GM12891 (cell line): ENCODE data around the gene SETBP1.
A peak's percentile ranks its signal among the peaks of the same experiment; 100 is the strongest.

ENCODE experiments used
- DNase-seq: peaks from one replicate; pipeline ENCODE4 v3.0.0; 2011; ENCODE audit warnings: low spot score; ENCODE audit not compliant: insufficient read length
- FAIRE-seq: peaks from 2 replicates; lab custom pipeline; 2011; peaks lifted over from hg19 to GRCh38; lab: Jason Lieb, UNC
- PAX5 ChIP-seq: IDR thresholded peaks from 2 replicates; pipeline ENCODE4 v1.6.1; 2011; ENCODE audit warnings: low read length, moderate library complexity, mild to moderate bottlenecking; ENCODE audit not compliant: insufficient read depth, severe bottlenecking
- POLR2A ChIP-seq: IDR thresholded peaks from 2 replicates; pipeline ENCODE4 v1.6.1; 2011; ENCODE audit warnings: low read depth, low read length, control low read depth
- POLR2AphosphoS5 ChIP-seq: IDR thresholded peaks from 2 replicates; pipeline ENCODE4 v1.6.1; 2011; ENCODE audit warnings: low read depth, low read length, control low read depth
- POU2F2 ChIP-seq: IDR thresholded peaks from 2 replicates; pipeline ENCODE4 v1.6.1; 2011; ENCODE audit warnings: low read depth, mild to moderate bottlenecking, control low read depth, low read length, moderate library complexity
- SPI1 ChIP-seq: IDR thresholded peaks from 2 replicates; pipeline ENCODE4 v1.6.1; 2011; ENCODE audit warnings: low read depth, low read length, control low read depth
- TAF1 ChIP-seq: IDR thresholded peaks from 2 replicates; pipeline ENCODE4 v1.6.1; 2011; ENCODE audit warnings: low read depth, low read length, control low read depth

The SETBP1 gene

DNA sequence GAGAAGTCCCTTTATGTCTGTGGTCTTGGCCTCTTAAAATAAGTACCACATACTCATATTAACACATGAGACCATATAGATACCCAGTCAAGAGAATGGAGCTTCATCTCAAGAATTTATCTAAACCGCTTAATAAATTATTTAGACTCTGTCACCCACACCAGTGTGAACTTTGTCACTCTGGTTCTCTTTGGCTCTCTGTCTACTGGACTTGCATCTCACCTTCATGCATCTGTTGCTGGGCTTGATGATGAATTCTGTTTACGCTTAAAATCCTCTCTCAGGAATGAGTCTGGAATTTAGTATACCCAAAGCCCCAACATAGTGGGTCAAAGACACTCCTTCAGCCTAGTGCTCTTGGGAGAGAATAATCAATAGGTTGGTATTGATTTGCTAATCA, 73.9 kb downstream of the SETBP1 start:
- DNase-seq (no peak), FAIRE-seq (no peak)

DNA sequence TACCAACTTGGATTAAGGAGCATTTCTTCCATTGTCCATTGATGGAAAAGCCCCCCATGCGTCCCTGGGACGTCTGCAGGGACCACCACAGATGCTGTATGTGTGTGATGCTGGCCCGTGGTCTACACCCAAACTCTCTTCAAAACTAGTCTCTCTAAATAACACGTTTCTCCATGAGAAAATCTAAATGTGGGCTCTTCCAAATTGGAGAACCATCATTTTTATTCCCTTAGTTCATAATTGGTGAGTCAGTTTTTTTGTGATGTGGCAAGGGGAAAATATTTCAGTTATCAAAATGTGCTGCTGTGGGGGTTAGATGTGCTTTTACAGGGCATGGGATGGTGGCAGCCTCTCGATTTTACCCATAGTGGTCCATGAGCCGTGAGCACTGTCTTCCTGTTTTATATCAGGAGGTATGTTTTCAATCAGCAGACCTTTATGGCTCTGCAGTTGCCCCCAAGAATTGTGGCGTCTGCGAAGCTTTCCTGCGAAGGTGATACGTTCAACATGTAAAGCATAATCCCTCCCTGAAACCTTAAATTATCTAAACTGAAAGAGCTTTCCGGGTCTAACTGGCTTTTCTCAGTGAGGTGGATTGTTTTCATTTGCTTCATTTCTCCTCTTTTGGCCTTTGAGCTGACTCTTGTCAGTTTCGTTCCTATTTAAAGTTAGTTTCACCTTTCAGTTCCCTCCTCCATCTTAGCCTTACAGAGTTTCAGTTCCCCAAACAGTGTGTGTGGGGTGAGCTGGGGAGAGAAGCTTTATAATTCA, 78.4 kb downstream of the SETBP1 start:
- DNase-seq (peak; percentile 32), FAIRE-seq (peak; percentile 97)
- peak; percentile 100 for TF ChIP-seq SPI1
- TF ChIP-seq PAX5 = peak; percentile 57
- TF ChIP-seq POLR2A = peak; percentile 53; the same call in 1 of the 2 replicates
- 0 out of 2 replicates have a peak, but pooled peaks have one; percentile 31 for TF ChIP-seq POU2F2
- TF ChIP-seq TAF1 = no peak; the same call in 1 of the 2 replicates
- no peak for TF ChIP-seq POLR2AphosphoS5

More for the DNA sequence above, 73.9 kb downstream of the SETBP1 start:
- TF ChIP-seq POU2F2 = no peak
- TF ChIP-seq TAF1 = no peak
- no peak for TF ChIP-seq SPI1
- TF ChIP-seq PAX5 = no peak
- TF ChIP-seq POLR2AphosphoS5 = no peak
- TF ChIP-seq POLR2A = no peak

DNA sequence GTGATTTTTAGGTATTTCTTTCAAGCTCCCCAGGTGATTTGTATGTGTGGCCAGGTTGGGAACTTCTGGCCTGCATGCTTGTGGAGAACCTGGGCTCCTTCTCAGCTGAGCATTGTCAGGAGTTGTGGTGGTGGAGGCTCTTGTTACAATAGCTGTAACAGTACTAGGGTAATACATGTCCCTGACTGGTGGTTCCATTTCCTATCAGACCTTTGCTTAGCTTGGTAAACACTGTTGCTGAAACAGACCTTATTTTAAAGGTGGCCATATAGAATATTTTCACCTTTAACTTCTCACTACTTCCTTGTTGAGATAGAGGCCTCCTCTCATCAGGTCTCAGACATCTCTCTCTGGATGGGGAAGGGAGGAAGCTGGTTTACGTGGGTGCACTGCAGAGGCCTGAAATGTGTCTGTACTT, 79.2 kb downstream of the SETBP1 start:
- DNase-seq = no peak
- TF ChIP-seq SPI1 = peak; percentile 45; the same call in 1 of the 2 replicates
- TF ChIP-seq POLR2AphosphoS5 = peak; percentile 66; the same call in 1 of the 2 replicates
- peak; percentile 27; the same call in 1 of the 2 replicates for TF ChIP-seq POLR2A
- TF ChIP-seq POU2F2 = no peak
- no peak for TF ChIP-seq PAX5
- peak; percentile 96 for FAIRE-seq

DNA sequence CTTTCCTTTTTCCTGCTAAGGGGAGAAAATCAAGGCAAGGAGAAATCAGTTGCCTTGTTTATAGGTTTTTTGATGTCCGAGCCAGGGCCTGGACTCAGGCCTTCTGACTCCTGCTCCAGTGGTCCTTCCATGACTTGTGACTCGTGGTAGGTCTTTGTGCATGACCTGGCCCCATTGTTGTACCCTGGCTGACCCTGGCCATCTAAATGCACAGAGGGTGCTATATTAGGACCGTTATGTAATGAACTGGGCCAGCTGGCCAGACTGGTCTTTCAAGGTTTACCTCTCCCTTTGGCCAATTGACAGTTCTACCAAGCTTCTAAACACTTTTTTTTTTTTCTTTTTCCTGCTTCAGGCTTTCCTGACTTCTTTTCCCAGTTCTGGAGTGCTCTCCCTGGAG, 81.1 kb downstream of the SETBP1 start:
- DNase-seq (no peak), FAIRE-seq (peak; percentile 31)
- no peak for TF ChIP-seq PAX5
- TF ChIP-seq POLR2AphosphoS5 = no peak
- no peak for TF ChIP-seq SPI1
- no peak for TF ChIP-seq TAF1
- no peak for TF ChIP-seq POLR2A
- TF ChIP-seq POU2F2 = no peak

DNA sequence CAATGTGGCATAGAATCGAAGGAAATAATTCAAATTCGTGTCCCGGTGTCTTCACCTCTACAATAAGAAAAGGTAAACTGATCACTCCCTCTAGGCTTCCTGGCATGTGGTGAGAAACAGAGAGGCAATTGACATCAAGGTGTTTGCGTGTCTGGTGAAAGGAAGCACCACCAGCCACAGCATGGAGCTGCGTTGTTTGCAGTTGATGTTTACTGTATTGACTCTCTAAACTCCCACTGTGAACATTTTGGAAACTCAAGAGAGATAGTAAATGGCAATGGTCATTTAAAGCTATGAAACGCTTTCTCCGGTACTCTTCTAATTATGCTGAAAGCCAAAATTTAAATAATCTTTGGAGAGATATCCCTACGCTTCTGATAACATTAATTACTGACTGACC, 82.6 kb downstream of the SETBP1 start:
- DNase-seq = no peak
- FAIRE-seq = no peak
- TF ChIP-seq PAX5 (no peak), POLR2A (no peak), POU2F2 (no peak), TAF1 (no peak), POLR2AphosphoS5 (no peak), SPI1 (no peak)

DNA sequence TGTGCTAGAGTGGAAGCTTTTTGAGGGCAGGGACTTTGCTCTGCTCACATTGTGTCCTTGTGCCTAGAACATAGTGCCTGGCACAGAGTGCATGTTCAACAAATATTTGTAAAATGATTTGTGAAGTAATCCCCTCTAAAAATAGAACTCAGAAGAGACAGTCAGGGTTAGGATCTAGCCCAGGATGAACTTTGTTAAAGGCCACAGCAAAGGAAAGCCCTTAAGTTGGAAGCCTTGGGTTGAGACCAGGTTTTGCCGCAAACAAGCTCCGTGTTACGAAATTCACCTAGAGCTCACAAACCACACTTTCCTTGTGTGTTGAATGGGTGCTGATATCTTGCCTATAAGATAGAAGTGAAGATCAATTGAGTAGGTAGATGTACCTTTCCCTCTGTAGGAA, 84.2 kb downstream of the SETBP1 start:
- no peak for TF ChIP-seq POLR2A
- TF ChIP-seq POU2F2 = no peak
- no peak for TF ChIP-seq PAX5
- no peak for TF ChIP-seq SPI1
- TF ChIP-seq POLR2AphosphoS5 = no peak
- no peak for TF ChIP-seq TAF1
- FAIRE-seq (no peak), DNase-seq (no peak)

DNA sequence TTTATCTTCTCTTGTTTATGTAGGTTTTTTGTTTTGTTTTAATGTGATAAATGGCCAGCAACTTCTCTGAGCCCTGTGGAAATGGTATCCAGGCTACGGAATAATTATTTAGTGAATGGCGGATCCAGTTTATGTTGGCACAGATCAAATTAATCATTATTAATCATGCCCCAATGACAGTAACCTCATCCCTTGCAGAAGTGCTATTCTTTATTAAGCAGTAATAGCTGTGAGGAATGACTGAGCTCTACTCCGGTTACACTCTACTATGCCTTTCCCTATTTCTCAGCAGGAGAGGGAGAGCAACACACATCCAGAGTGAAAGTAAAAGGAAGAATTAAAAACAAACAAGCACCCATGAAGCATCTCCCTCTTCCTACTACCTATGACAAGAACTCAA, 84.8 kb downstream of the SETBP1 start:
- DNase-seq (no peak), FAIRE-seq (no peak)
- TF ChIP-seq POLR2AphosphoS5 (no peak), POU2F2 (no peak), TAF1 (no peak), POLR2A (no peak), PAX5 (no peak), SPI1 (no peak)

DNA sequence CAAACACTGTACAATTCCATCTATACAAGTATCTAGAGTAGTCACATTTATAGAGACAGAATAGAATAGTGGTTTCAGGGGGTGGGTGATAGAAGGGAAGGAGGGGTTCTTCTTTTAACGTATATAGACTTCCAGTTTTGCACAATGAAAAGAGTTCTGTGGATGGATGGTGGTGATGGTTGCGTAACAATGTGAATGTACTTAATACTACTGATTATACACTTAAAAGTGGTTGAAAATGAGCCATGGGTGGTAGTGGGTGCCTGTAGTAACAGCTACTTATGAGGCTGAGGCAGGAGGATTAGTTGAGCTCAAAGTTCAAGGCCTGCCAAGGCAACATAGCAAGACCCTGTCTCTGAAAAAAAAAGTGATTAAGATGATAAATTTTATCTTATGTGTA, 85.8 kb downstream of the SETBP1 start:
- DNase-seq = no peak
- FAIRE-seq = no peak
- TF ChIP-seq POLR2AphosphoS5 (no peak), TAF1 (no peak), PAX5 (no peak), SPI1 (no peak), POU2F2 (no peak), POLR2A (no peak)

DNA sequence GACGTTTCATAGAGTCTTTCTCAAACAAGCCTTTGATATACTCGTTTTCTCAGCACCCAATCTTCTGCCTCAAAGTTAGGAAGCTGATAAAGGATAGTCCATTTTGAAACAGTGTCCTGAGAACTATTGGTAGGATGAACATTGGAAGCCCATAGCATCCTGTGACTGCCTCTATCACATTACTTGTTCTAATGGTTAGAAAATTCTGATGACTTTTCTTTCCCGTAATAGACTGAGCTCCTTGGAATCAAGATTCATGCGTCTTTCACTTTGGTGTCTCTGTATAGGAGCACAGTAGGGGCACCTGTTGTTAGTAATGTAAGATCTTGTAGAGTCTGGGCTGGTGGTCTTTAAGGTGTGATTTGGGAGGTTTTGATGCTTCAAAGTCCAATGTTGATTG, 87.1 kb downstream of the SETBP1 start:
- DNase-seq = no peak
- TF ChIP-seq POLR2AphosphoS5 (no peak), POLR2A (no peak), TAF1 (no peak), POU2F2 (no peak), SPI1 (no peak), PAX5 (no peak)
- FAIRE-seq = no peak
